ENCODE measurements around the gene C6orf132. TPM values are rescaled to one million over a fixed set of nuclear protein-coding genes. Genes with fewer than 3 reads are reported as not detected.

C6orf132 gene
- total RNA-seq, 2 experiments from 2014 or later = 0.05 to 0.10 TPM

DNA sequence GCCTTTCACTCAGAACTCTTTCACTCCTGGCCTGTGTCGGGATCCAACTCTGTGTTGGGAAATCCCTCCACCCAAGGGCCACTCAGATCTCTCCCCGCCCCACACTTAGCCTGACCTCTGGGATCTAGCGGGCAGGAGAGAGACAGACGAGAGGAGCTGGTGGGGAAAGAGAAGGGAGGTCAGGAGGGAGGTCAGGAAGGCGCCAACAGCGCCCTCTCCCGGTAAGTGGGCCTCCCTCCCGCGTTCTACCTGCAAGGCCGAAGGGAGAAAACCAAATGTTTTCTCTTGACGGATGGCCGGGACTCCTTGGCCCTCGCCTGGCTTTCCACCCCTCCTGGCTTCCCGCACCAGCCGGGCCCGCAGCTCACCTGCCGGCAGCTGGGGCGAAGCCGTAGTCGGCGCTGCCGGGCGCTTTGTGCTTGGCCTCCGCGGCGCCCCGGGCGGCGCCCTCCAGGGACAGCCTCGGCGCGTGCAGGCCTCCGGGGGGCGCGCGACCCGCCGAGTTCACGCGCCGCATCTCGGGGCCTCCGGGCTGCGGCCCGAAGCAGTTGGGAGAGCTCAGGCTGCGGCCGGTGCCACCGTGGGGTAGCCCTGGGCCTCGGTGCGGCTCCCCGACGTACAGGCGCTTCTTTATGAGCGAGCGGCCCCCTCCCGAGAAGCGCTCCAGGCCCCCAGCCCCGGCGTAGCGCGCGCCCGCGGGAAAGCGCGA lies 38.2 kb downstream of the C6orf132 start:
- peak overlapping the region; percentile 57 for H3K27ac Mint-ChIP-seq
- no peaks in the 10 kb centered on the region for H3K36me3 Mint-ChIP-seq (ENCODE audit: low read depth)
- H3K4me3 Mint-ChIP-seq = peak overlapping the region; percentile 67
- H3K27me3 Mint-ChIP-seq = peaks cover 2% of the 10 kb centered on the region
- DNase-seq = peak; percentile 79
- H3K4me1 Mint-ChIP-seq = peaks cover 42% of the 10 kb centered on the region
- ChIA-PET POLR2A (interaction anchor here (0.7 to 1.5 kb wide), 4 partner anchors 54 to 309 kb away, joined by 3 to 8 read pairs (median 4); partner anchors contain the start of gene TAF8), CTCF (interaction anchor here (0.7 to 2.7 kb wide), 47 partner anchors 8 to 460 kb away, joined by 3 to 30 read pairs (median 4); partner anchors contain the start of genes TAF8, TFEB, TOMM6 and UBR2)
- H3K9me3 Mint-ChIP-seq = no peaks in the 10 kb centered on the region

DNA sequence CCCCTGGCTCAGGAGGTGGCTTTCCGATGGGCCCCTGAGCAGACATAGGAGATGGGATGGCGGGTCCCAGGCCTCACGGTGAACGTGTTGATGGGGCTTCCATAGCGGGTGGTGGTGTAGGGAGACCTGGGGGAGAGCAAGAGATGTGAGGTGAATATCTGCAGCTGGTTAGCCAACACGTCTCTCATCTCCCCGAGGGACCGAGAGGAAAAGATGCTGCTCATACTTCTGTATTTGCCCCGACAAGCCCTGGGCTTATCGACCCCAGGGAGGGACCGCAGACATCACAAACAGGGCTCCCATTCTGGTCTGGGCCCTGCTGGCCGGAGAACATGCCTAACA lies 38.7 kb downstream of the C6orf132 start:
- POLR2A ChIA-PET = interaction anchor here (0.9 to 1.5 kb wide), 2 partner anchors 53 to 58 kb away, joined by 3 to 8 read pairs; partner anchors contain the start of gene TAF8
- CTCF ChIA-PET = interaction anchor here (0.6 to 2.7 kb wide), 37 partner anchors 8 to 460 kb away, joined by 3 to 30 read pairs (median 5); partner anchors contain the start of genes TAF8, TFEB, TOMM6 and UBR2
- peak overlapping the region; percentile 67 for H3K4me3 Mint-ChIP-seq
- H3K36me3 Mint-ChIP-seq (ENCODE audit: low read depth) = no peaks in the 10 kb centered on the region
- H3K9me3 Mint-ChIP-seq = no peaks in the 10 kb centered on the region
- DNase-seq = no peak
- peaks cover 47% of the 10 kb centered on the region for H3K4me1 Mint-ChIP-seq
- peaks cover 2% of the 10 kb centered on the region for H3K27me3 Mint-ChIP-seq
- H3K27ac Mint-ChIP-seq = peak overlapping the region; percentile 57

DNA sequence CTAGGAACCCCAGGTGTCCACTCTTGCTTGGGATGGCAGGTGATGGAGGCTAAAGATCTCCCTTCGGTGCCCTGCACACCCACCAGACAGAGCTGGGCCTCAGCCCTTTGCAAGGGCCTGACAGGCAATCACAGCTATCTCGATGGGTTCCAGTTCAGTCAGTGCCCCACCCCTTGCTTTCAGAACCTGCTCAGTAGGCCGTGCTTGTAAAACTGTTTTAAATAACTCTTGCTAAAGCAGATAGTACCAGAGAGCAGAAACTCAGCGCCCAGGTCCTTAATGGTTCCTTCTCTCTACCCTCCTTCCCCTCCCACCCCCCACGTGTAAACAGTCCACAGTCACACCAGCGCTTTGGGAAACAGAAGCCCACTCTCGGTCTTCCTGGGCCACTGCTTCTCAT lies 39.2 kb downstream of the C6orf132 start:
- Mint-ChIP-seq H3K4me3 (no peak overlapping the region), H3K9me3 (no peaks in the 10 kb centered on the region), H3K4me1 (peaks cover 52% of the 10 kb centered on the region), H3K27ac (peak overlapping the region; percentile 28), H3K27me3 (peaks cover 2% of the 10 kb centered on the region), H3K36me3 (ENCODE audit: low read depth) (no peaks in the 10 kb centered on the region)
- ChIA-PET POLR2A (no interaction called here), CTCF (interaction anchor here (0.6 to 2.7 kb wide), 11 partner anchors 10 to 461 kb away, joined by 3 to 30 read pairs (median 10); partner anchors contain the start of gene UBR2)
- no peak for DNase-seq

DNA sequence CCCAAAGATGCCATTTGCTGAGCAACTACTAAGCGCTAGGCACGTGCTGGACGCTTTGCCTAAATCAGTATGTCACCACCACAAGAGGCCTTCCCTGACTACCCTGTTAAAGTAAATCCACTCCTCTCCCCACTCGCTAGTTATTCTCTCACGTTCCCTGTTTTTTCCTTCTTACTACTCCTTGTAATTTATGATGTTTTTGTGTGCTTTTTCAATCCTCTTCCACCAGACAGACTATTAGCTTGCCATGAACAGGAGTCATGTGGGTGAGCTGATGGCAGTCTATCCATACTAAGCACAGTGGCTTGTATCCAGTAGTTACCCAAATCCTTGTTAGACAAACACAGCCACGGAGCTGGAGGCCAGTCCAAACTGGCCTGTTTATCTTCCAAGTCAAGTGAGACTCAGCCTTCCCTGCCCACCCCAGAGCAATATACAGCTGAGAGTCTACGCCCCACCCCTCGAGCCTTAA lies 41.2 kb downstream of the C6orf132 start:
- ChIA-PET CTCF (interaction anchor here (0.8 to 1.8 kb wide), 4 partner anchors 27 to 63 kb away, joined by 3 to 4 read pairs (median 3); no protein-coding TSS in a partner anchor), POLR2A (no interaction called here)
- peak overlapping the region; percentile 79 for H3K27ac Mint-ChIP-seq
- H3K4me3 Mint-ChIP-seq = no peak overlapping the region
- H3K4me1 Mint-ChIP-seq = peaks cover 55% of the 10 kb centered on the region
- no peaks in the 10 kb centered on the region for H3K9me3 Mint-ChIP-seq
- peaks cover 2% of the 10 kb centered on the region for H3K27me3 Mint-ChIP-seq
- DNase-seq = no peak
- no peaks in the 10 kb centered on the region for H3K36me3 Mint-ChIP-seq (ENCODE audit: low read depth)

DNA sequence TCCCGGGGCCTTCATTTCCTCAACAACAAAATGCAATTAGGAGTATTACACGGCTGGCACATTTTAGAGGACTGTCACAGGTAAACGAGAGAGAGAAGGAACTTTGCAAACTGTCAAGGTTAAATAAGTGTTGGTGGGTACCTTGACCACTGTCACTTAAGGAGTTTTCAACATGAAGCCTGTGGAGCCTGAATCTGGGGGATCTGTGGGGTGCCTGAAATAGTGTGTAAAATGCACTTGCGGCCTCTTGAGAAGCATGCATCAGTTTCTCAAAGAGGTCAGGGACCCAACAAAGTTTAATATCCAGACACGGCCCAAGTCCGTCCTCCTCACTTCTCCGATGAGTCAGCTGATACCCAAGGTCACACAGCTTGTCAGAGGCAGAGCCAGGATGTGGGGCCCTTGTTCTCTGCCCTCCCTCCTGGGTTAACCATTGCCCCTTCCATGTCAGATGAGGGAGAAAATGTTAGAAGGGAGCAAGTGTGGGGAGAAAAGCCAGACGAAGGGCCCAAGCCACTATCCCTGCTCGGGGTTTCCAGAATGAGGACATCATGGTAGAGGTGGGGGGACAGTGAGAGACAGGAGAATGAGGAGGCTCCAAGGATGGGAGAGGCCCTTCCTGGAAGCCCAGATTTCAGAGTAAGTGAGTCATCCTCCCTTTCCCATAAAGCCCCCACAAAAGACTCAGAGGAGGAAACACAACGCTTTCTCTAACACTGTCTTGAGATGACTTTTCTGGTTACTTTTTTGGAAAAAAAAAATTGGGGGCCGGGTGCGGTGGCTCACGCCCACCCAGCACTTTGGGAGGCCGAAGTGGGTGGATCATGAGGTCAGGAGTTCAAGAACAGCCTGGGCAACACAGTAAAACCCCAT lies 42.2 kb downstream of the C6orf132 start:
- peaks cover 55% of the 10 kb centered on the region for H3K4me1 Mint-ChIP-seq
- H3K4me3 Mint-ChIP-seq = peak overlapping the region; percentile 33
- peak; percentile 52 for DNase-seq
- no peaks in the 10 kb centered on the region for H3K27me3 Mint-ChIP-seq
- H3K36me3 Mint-ChIP-seq (ENCODE audit: low read depth) = no peaks in the 10 kb centered on the region
- ChIA-PET POLR2A (interaction anchor here (1.9 kb wide), 1 partner anchor 50 kb away, joined by 7 read pairs; the partner anchor contains the start of gene TAF8), CTCF (interaction anchor here (0.7 to 1.8 kb wide), 12 partner anchors 9 to 447 kb away, joined by 3 to 5 read pairs (median 4); partner anchors contain the start of gene TOMM6)
- no peaks in the 10 kb centered on the region for H3K9me3 Mint-ChIP-seq
- peak overlapping the region; percentile 94 for H3K27ac Mint-ChIP-seq

DNA sequence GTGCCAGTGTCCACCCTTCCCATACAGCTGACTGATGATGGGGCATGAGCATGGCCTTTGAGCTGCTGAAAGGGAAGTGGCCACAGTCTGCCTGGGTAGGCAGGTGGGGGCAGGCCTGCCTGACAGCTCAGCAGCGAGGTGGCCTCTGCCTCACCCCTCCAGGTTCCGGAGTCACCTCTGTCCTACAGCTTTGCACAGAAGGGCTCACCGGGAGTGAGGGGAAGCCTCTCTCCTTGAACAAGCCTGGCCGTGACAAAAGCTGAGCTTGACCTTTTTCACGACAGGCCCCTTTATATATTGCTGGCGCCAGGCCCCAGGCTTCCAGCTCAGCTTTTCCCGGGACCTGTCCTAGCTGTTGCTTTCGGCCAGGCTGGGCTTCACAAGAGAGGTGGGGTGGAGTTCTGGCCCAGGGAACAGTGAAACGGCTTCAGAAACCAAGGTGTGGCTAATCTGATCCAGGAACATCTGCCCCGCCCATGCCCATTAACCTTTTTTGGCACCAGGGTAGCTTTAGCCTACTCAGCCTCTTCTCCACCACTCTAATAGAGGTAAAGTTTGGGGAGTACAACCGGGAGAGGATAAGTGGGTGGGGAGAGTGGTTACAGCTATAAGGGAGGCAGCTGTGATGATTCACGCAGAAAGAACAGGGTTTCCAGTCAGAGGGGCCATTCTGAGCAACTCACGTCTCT lies 42.9 kb downstream of the C6orf132 start:
- DNase-seq = peak; percentile 40
- CTCF ChIA-PET = interaction anchor here (0.6 to 1.8 kb wide), 12 partner anchors 8 to 559 kb away, joined by 3 to 5 read pairs (median 4); partner anchors contain the start of gene TOMM6
- Mint-ChIP-seq H3K9me3 (no peaks in the 10 kb centered on the region), H3K4me3 (peak overlapping the region; percentile 3), H3K4me1 (peaks cover 55% of the 10 kb centered on the region), H3K27ac (peak overlapping the region; percentile 94), H3K36me3 (ENCODE audit: low read depth) (no peaks in the 10 kb centered on the region), H3K27me3 (no peaks in the 10 kb centered on the region)
- POLR2A ChIA-PET = interaction anchor here (1.0 to 1.9 kb wide), 3 partner anchors 11 to 50 kb away, joined by 3 to 7 read pairs (median 5); partner anchors contain the start of gene TAF8

DNA sequence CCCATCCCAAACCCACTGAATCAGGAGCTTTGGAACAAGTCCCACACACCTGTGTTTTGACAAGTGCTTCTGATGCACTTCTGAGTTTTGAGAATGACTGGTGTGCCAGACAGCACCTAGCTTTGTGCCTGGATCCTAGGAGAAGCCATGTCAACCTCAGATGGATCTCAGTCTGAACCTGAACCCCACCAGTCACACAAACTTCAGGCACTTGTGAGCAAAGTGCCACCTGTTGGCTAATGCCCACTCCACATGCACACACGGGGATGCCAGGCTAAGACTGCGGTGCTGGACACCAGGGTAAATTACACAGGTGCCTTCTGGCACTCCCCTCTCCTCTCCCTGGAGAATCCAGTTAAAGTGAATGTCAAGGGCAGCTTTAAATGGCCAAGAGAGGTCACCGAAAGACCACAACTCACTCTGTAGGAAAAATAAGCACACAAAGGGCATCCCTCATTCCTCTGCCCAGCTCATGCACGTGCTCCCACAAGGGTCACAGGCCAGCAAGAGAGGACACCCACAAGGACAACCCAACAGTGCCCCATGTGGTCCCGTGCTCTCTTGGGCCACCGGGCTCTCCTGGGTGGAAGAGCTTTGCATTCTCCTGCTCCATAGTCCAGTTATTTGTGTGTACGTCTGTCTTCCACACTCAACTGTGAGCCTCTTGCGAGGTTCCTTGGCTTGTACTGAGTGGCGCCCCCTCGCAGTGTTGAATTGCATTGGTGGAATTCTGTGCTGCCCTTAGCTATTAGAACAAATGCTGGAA lies 46.5 kb downstream of the C6orf132 start:
- CTCF ChIA-PET = interaction anchor here (0.8 to 1.1 kb wide), 4 partner anchors 8 to 72 kb away, joined by 3 to 5 read pairs (median 4); no protein-coding TSS in a partner anchor
- Mint-ChIP-seq H3K9me3 (no peaks in the 10 kb centered on the region), H3K4me3 (no peak overlapping the region), H3K27me3 (no peaks in the 10 kb centered on the region), H3K4me1 (peaks cover 28% of the 10 kb centered on the region), H3K36me3 (ENCODE audit: low read depth) (no peaks in the 10 kb centered on the region), H3K27ac (no peak overlapping the region)
- POLR2A ChIA-PET = interaction anchor here (0.6 kb wide), 1 partner anchor 138 kb away, joined by 3 read pairs; no protein-coding TSS in a partner anchor
- no peak for DNase-seq

DNA sequence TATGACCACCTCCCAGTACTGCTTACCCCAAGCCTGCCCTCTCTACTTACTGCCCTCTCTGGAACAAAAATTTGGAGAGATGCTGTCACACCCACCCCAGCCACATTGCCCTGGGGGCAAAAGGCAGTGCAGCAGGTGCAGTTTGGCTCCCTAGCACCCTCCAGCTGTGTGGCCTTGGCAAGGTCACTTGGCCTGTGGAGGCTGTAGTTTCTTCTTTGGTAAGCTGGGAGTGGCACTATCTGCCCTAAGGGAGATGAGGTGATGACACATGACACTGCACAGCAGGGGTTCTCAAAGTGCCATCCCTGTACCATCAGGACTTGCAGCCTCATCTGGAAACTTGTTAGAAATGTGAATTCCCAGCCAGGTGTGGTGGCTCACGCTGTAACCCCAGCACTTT lies 47.3 kb downstream of the C6orf132 start:
- peaks cover 21% of the 10 kb centered on the region for H3K4me1 Mint-ChIP-seq
- H3K27me3 Mint-ChIP-seq = no peaks in the 10 kb centered on the region
- POLR2A ChIA-PET = no interaction called here
- H3K36me3 Mint-ChIP-seq (ENCODE audit: low read depth) = no peaks in the 10 kb centered on the region
- no peak overlapping the region for H3K4me3 Mint-ChIP-seq
- H3K27ac Mint-ChIP-seq = no peak overlapping the region
- CTCF ChIA-PET = interaction anchor here (3.7 kb wide), 1 partner anchor 9 kb away, joined by 30 read pairs; no protein-coding TSS in a partner anchor
- no peaks in the 10 kb centered on the region for H3K9me3 Mint-ChIP-seq
- no peak for DNase-seq

DNA sequence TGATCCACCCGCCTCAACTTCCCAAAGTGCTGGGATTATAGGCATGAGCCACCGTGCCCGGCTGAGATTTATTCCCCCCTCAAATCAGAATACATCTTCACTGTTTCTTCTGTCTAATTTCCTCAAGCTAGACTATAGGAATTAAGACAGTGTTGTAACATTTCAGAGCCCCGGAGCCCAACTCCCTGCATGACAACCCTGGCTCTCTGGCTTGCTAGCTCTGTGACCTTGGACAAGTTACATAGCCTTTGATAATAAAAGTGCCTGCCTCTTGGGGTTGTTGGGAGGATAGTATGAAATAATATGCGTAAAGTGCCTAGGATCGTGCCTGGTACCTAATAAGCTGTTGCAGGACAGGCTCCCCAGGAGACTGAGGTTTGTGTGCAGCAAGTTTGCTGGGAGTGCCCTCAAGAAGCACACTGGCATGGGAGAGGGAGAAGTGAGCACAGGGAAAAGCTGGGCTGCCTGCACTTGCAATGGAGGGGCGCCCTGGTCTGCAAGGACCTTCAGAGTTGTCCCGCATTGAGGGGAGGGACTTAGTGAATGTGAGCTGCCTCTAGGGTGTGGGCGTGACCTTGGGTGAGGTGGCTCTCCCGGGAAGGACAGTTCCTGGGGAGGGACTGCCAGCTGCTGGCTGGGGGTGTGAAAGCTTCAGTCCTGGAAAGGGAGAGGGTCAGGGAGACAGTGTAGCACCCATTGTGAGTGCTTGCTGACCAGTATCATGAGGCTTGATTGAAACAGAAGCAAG lies 48.7 kb downstream of the C6orf132 start:
- no peak overlapping the region for H3K4me3 Mint-ChIP-seq
- H3K27me3 Mint-ChIP-seq = no peaks in the 10 kb centered on the region
- H3K27ac Mint-ChIP-seq = no peak overlapping the region
- H3K36me3 Mint-ChIP-seq (ENCODE audit: low read depth) = no peaks in the 10 kb centered on the region
- CTCF ChIA-PET = interaction anchor here (0.9 to 3.7 kb wide), 3 partner anchors 10 to 454 kb away, joined by 3 to 30 read pairs (median 3); no protein-coding TSS in a partner anchor
- H3K9me3 Mint-ChIP-seq = no peaks in the 10 kb centered on the region
- no peak for DNase-seq
- H3K4me1 Mint-ChIP-seq = peaks cover 8% of the 10 kb centered on the region
- POLR2A ChIA-PET = no interaction called here

DNA sequence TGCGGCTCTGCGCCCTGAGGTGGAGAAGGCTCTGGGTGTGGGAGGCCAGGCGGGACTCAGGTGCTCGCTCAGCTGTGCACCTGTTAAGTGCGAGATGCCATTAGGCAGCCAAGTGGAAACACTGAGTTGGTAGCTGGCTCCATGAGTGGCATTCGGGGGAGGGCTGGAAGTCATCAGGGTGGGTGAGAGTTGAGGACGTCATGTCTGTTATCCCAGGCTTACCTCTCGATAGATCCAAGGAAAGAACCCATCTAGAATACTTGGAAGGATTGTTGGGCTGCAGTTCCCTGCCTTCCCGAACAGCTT lies 50.7 kb downstream of the C6orf132 start:
- H3K9me3 Mint-ChIP-seq = no peaks in the 10 kb centered on the region
- CTCF ChIA-PET = interaction anchor here (1.0 to 3.7 kb wide), 3 partner anchors 8 to 13 kb away, joined by 3 to 30 read pairs (median 13); no protein-coding TSS in a partner anchor
- no peaks in the 10 kb centered on the region for H3K36me3 Mint-ChIP-seq (ENCODE audit: low read depth)
- no peaks in the 10 kb centered on the region for H3K4me1 Mint-ChIP-seq
- POLR2A ChIA-PET = no interaction called here
- H3K27me3 Mint-ChIP-seq = no peaks in the 10 kb centered on the region
- DNase-seq = no peak
- H3K27ac Mint-ChIP-seq = no peak overlapping the region
- H3K4me3 Mint-ChIP-seq = no peak overlapping the region
